Mammary epithelial cell (primary cell): Measurements from ENCODE around the gene FOXN4.

Experiments
- EZH2 ChIP-seq: IDR thresholded peaks from 2 replicates; pipeline ENCODE4 v1.6.1; 2012; ENCODE audit warnings: low read length, inconsistent platforms, borderline replicate concordance
- TF ChIP-seq, protein P1 (sequence below), 2 donors: IDR thresholded peaks in 1 of 2; conservative IDR thresholded peaks in 1 of 2; 2 replicates each; pipeline ENCODE4 v1.5.1; 2011 to 2012; ENCODE audit warnings: inconsistent platforms in 2 of 2, low read length in 2 of 2, mild to moderate bottlenecking in 2 of 2, control low read depth in 1 of 2, low read depth in 1 of 2; ENCODE audit not compliant: insufficient read depth in 1 of 2; ENCODE audit errors: extremely low read depth in 1 of 2

DNA sequence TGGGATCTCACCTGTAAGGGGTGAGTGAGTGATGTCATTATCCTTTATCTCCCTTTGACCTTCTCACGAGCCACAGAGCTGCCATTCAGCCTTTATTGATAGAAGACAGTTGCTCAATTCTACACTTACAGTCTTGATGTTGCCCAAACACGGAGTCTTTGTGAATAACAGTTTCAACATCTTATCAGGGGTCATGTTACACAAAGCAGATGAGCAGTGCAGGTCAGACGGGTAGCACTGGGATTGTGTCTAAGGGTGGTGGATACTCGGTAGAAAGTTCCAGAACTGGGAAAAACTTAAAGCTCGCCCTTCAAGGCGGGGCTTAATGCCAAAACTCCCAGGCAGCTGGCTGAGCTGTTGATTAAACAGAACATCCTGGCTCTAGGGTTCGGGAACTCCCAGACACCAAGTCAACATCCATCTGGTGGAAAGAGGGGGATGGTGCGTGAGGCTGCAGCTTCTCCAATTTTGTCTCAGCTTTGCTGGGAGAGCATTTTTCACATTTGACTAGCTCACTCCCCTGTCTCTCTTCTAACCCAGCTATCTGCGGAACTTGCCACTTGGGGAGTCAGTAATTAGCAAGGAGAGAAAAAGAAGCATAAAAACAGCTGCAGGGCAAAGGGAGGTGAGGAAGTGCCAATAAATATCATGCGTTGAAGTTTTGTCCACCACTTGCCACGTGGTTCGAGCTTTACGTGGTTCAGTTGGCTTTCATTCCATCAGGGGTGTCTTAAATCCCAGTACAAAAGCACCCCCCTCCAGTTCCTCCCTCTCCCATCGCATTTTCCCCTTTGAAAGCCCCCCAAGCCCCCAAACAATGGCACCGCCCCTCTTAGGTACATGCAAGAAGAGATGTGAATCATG lies 31.0 kb downstream of the FOXN4 start:
- TF ChIP-seq, protein P1, sequence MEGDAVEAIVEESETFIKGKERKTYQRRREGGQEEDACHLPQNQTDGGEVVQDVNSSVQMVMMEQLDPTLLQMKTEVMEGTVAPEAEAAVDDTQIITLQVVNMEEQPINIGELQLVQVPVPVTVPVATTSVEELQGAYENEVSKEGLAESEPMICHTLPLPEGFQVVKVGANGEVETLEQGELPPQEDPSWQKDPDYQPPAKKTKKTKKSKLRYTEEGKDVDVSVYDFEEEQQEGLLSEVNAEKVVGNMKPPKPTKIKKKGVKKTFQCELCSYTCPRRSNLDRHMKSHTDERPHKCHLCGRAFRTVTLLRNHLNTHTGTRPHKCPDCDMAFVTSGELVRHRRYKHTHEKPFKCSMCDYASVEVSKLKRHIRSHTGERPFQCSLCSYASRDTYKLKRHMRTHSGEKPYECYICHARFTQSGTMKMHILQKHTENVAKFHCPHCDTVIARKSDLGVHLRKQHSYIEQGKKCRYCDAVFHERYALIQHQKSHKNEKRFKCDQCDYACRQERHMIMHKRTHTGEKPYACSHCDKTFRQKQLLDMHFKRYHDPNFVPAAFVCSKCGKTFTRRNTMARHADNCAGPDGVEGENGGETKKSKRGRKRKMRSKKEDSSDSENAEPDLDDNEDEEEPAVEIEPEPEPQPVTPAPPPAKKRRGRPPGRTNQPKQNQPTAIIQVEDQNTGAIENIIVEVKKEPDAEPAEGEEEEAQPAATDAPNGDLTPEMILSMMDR (conservative IDR thresholded peaks at IDR 0.05 in 1 of 2, IDR thresholded peaks at IDR 0.05 in 1 of 2; ENCODE audit: extremely low read depth in 1 of 2, insufficient read depth in 1 of 2, low read depth in 1 of 2, low read length in 2 of 2): no peak
- TF ChIP-seq EZH2: no peak
